ENCODE data around the gene SLC6A14. TPM values are rescaled to one million over a fixed set of nuclear protein-coding genes. Genes with fewer than 3 reads are reported as not detected.
A peak's percentile ranks its signal among the peaks of the same experiment; 100 is the strongest.

SLC6A14 gene
- 100 to 1,000 TPM in 1 of 6 donors, 10 to 100 TPM in 3, 1 to 10 TPM in 2; 3.2 to 117 (median 32.1) TPM for total RNA-seq

- peak within 1 kb of the TSS in 2 of 4 donors; percentile 64 for H3K27ac ChIP-seq
- DNase-seq (peak in 1 of 2 donors; percentile 66), ATAC-seq (ENCODE audit: low FRiP score in 2 of 2) (peak; percentile 31 to 91)
Measured at GRCh38 chrX:116436358-116436816, at the start of gene SLC6A14. Gene SLC6A14 (plus strand): TSS chrX:116436606. CDS start chrX:116436710, 104 bp downstream.

GRCh38 chrX:116395752-116396151, 40.7 kb upstream of the SLC6A14 start:
- no peaks in the 10 kb centered on the region for H3K9me3 ChIP-seq
- H3K4me1 ChIP-seq, result no peaks in the 10 kb centered on the region
- H3K27me3 ChIP-seq, result no peaks in the 10 kb centered on the region
- WGBS, 2 donors, result 82 to 92% methylated on average over 7 of the region's 7 CpGs
- ATAC-seq (ENCODE audit: low FRiP score in 2 of 2) (no peak), DNase-seq (no peak)
- no peaks in the 10 kb centered on the region for H3K36me3 ChIP-seq
- no peak overlapping the region for H3K4me3 ChIP-seq
- H3K27ac ChIP-seq, result no peak overlapping the region
- no peak for TF ChIP-seq POLR2AphosphoS5 (IDR thresholded peaks at IDR 0.05)
- TF ChIP-seq POLR2A (IDR thresholded peaks at IDR 0.05), result no peak
- TF ChIP-seq CTCF (IDR thresholded peaks at IDR 0.05), result no peak
- no peak for TF ChIP-seq EP300 (IDR thresholded peaks at IDR 0.05)

More at GRCh38 chrX:116436358-116436816, at the start of gene SLC6A14:
- H3K4me3 ChIP-seq, result peak within 1 kb of the TSS in 3 of 4 donors; percentile 17 to 38 (median 36)
- no peaks in the 10 kb centered on the region for H3K27me3 ChIP-seq
- H3K4me1 ChIP-seq, result no peaks in the 10 kb centered on the region
- WGBS, 2 donors, result 42 to 74% methylated on average over 5 to 9 of the region's 9 CpGs
- no peaks in the 10 kb centered on the region for H3K36me3 ChIP-seq
- TF ChIP-seq POLR2A (IDR thresholded peaks at IDR 0.05) (peak in 2 of 4 donors; percentile 17 to 75), CTCF (IDR thresholded peaks at IDR 0.05) (no peak), EP300 (IDR thresholded peaks at IDR 0.05) (peak in 1 of 4 donors; percentile 7), POLR2AphosphoS5 (IDR thresholded peaks at IDR 0.05) (peak; percentile 24 to 83)
- no peaks in the 10 kb centered on the region for H3K9me3 ChIP-seq

GRCh38 chrX:116399681-116400080, 36.7 kb upstream of the SLC6A14 start:
- ATAC-seq (ENCODE audit: low FRiP score in 2 of 2), result no peak
- no peaks in the 10 kb centered on the region for H3K9me3 ChIP-seq
- no peaks in the 10 kb centered on the region for H3K27me3 ChIP-seq
- DNase-seq, result no peak
- no peaks in the 10 kb centered on the region for H3K4me1 ChIP-seq
- H3K4me3 ChIP-seq, result no peak overlapping the region
- no peaks in the 10 kb centered on the region for H3K36me3 ChIP-seq
- TF ChIP-seq EP300 (IDR thresholded peaks at IDR 0.05) (no peak), CTCF (IDR thresholded peaks at IDR 0.05) (no peak), POLR2AphosphoS5 (IDR thresholded peaks at IDR 0.05) (no peak), POLR2A (IDR thresholded peaks at IDR 0.05) (no peak)
- no peak overlapping the region for H3K27ac ChIP-seq

- no peak overlapping the region for H3K27ac ChIP-seq
- TF ChIP-seq POLR2A (IDR thresholded peaks at IDR 0.05), result no peak
- TF ChIP-seq CTCF (IDR thresholded peaks at IDR 0.05), result no peak
- no peak for TF ChIP-seq POLR2AphosphoS5 (IDR thresholded peaks at IDR 0.05)
- TF ChIP-seq EP300 (IDR thresholded peaks at IDR 0.05), result no peak
- H3K36me3 ChIP-seq, result no peaks in the 10 kb centered on the region
- H3K4me3 ChIP-seq, result no peak overlapping the region
- 60 to 80% methylated on average over 2 of the region's 2 CpGs for WGBS, 2 donors
- no peaks in the 10 kb centered on the region for H3K4me1 ChIP-seq
- DNase-seq, result no peak
- no peak for ATAC-seq (ENCODE audit: low FRiP score in 2 of 2)
- H3K9me3 ChIP-seq, result peaks cover 0 to 7% (median 0%) of the 10 kb centered on the region in 4 donors
- H3K27me3 ChIP-seq, result no peaks in the 10 kb centered on the region
Measured at GRCh38 chrX:116409219-116409618, 27.2 kb upstream of the SLC6A14 start.

GRCh38 chrX:116413273-116413672, 23.1 kb upstream of the SLC6A14 start:
- peaks cover 0 to 7% (median 0%) of the 10 kb centered on the region in 4 donors for H3K9me3 ChIP-seq
- TF ChIP-seq CTCF (IDR thresholded peaks at IDR 0.05) (no peak), POLR2A (IDR thresholded peaks at IDR 0.05) (no peak), EP300 (IDR thresholded peaks at IDR 0.05) (no peak), POLR2AphosphoS5 (IDR thresholded peaks at IDR 0.05) (no peak)
- 7 to 15% methylated on average over 1 of the region's 1 CpG for WGBS, 2 donors
- DNase-seq (no peak), ATAC-seq (ENCODE audit: low FRiP score in 2 of 2) (no peak)
- no peak overlapping the region for H3K27ac ChIP-seq
- H3K4me1 ChIP-seq, result no peaks in the 10 kb centered on the region
- no peak overlapping the region for H3K4me3 ChIP-seq
- no peaks in the 10 kb centered on the region for H3K36me3 ChIP-seq
- H3K27me3 ChIP-seq, result no peaks in the 10 kb centered on the region
